CD4-positive, alpha-beta T cell treated with Interleukin-1 beta for 1 hour (primary cell): ENCODE data around the gene SLC30A7.

Source experiments
- DNase-seq, 2 donors: peaks; one replicate each; pipeline ENCODE4 v3.0.0-alpha.2; 2020 to 2022

SLC30A7 gene

GRCh38 chr1:100988121-100988520 lies 92.2 kb downstream of the SLC30A7 start:
- DNase-seq: no peak

- DNase-seq: no peak
Measured at GRCh38 chr1:100989306-100990077, 93.6 kb downstream of the SLC30A7 start.

GRCh38 chr1:100995198-100995988 lies 99.5 kb downstream of the SLC30A7 start:
- DNase-seq: no peak

GRCh38 chr1:100998426-100998825 lies 102.5 kb downstream of the SLC30A7 start:
- DNase-seq: no peak

GRCh38 chr1:101000131-101000873 lies 104.4 kb downstream of the SLC30A7 start:
- DNase-seq: no peak

GRCh38 chr1:101002551-101002950 lies 106.7 kb downstream of the SLC30A7 start:
- DNase-seq: no peak

GRCh38 chr1:101003012-101003650 lies 107.2 kb downstream of the SLC30A7 start:
- no peak for DNase-seq

GRCh38 chr1:101004061-101004460 lies 108.2 kb downstream of the SLC30A7 start:
- no peak for DNase-seq

- DNase-seq: no peak
Measured at GRCh38 chr1:101004670-101005069, 108.8 kb downstream of the SLC30A7 start.

GRCh38 chr1:101005183-101005582 lies 109.3 kb downstream of the SLC30A7 start:
- peak in 1 of 2 donors; percentile 16 for DNase-seq

- peak; percentile 2 to 31 for DNase-seq
Measured at GRCh38 chr1:101005871-101006270, 110.0 kb downstream of the SLC30A7 start.

GRCh38 chr1:101006553-101006952 lies 110.7 kb downstream of the SLC30A7 start:
- DNase-seq: no peak

GRCh38 chr1:101008229-101008834 lies 112.4 kb downstream of the SLC30A7 start:
- no peak for DNase-seq

- no peak for DNase-seq
Measured at GRCh38 chr1:101013776-101014175, 117.9 kb downstream of the SLC30A7 start.

- DNase-seq: no peak
Measured at GRCh38 chr1:101017448-101017847, 121.6 kb downstream of the SLC30A7 start.

GRCh38 chr1:101022294-101022693 lies 126.4 kb downstream of the SLC30A7 start:
- DNase-seq: no peak

GRCh38 chr1:101025283-101025656 lies 129.4 kb downstream of the SLC30A7 start:
- no peak for DNase-seq

GRCh38 chr1:101025657-101026429 lies 130.0 kb downstream of the SLC30A7 start, which contains the start of gene DPH5:
TSS of gene DPH5 (minus strand) at chr1:101025784. CDS start at chr1:101025443, 341 bp downstream.
- peak; percentile 86 to 89 for DNase-seq

- no peak for DNase-seq
Measured at GRCh38 chr1:101026430-101026788, 130.5 kb downstream of the SLC30A7 start.

GRCh38 chr1:101027194-101027772 lies 131.4 kb downstream of the SLC30A7 start:
- no peak for DNase-seq

- DNase-seq: no peak
Measured at GRCh38 chr1:101028466-101028865, 132.6 kb downstream of the SLC30A7 start.
